Liver (tissue), 9 donors: ENCODE measurements around the gene SMYD4. TPM values are rescaled to one million over a fixed set of nuclear protein-coding genes. Genes with fewer than 3 reads are reported as not detected.

Experiments used
- DNase-seq: peaks from one replicate; pipeline ENCODE4 v3.0.0-alpha.2; 2017; ENCODE audit warnings: low spot score
- H3K27ac ChIP-seq, 2 donors: one replicate each; pipeline ENCODE4 v1.7.0; 2013; ENCODE audit warnings: inconsistent platforms in 2 of 2, low read length in 2 of 2, control low read depth in 1 of 2, low read depth in 1 of 2, mild to moderate bottlenecking in 1 of 2
- H3K27me3 ChIP-seq, 4 donors: one replicate each; pipeline versions ENCODE4 v1.6.1 to v1.7.0; 2013; ENCODE audit warnings: low read length in 3 of 4, inconsistent platforms in 1 of 4, mild to moderate bottlenecking in 1 of 4, moderate library complexity in 1 of 4; ENCODE audit not compliant: control insufficient read depth in 4 of 4, insufficient read depth in 4 of 4
- H3K36me3 ChIP-seq, 4 donors: one replicate each; pipeline versions ENCODE4 v1.6.1 to v1.7.0; 2013; ENCODE audit warnings: low read length in 3 of 4, mild to moderate bottlenecking in 3 of 4, low read depth in 1 of 4, moderate library complexity in 1 of 4; ENCODE audit not compliant: control insufficient read depth in 4 of 4, insufficient read depth in 3 of 4
- H3K4me1 ChIP-seq, 4 donors: one replicate each; pipeline versions ENCODE4 v1.6.1 to v1.7.0; 2013; ENCODE audit warnings: low read length in 3 of 4, mild to moderate bottlenecking in 3 of 4, moderate library complexity in 1 of 4; ENCODE audit not compliant: control insufficient read depth in 4 of 4, insufficient read depth in 4 of 4
- H3K4me3 ChIP-seq, 3 donors: one replicate each; pipeline versions ENCODE4 v1.6.1 to v1.7.0; 2013; ENCODE audit warnings: low read length in 3 of 3, control low read depth in 1 of 3, low read depth in 1 of 3, mild to moderate bottlenecking in 1 of 3
- H3K9ac ChIP-seq, 2 donors: one replicate each; pipeline ENCODE4 v1.7.0; 2013; ENCODE audit warnings: low read length in 2 of 2, mild to moderate bottlenecking in 2 of 2, moderate library complexity in 2 of 2, control low read depth in 1 of 2, low read depth in 1 of 2
- H3K9me3 ChIP-seq, 4 donors: one replicate each; pipeline versions ENCODE4 v1.6.1 to v1.7.0; 2013; ENCODE audit warnings: low read length in 3 of 4; ENCODE audit not compliant: control insufficient read depth in 4 of 4
- EGR1 ChIP-seq, 2 donors: IDR thresholded peaks; 2 replicates each; pipeline ENCODE4 v1.6.1; 2016 to 2018; ENCODE audit warnings: antibody characterized with exemption in 2 of 2, low read depth in 2 of 2
- FOXA1 ChIP-seq: IDR thresholded peaks from 2 replicates; pipeline ENCODE4 v1.6.1; 2016; ENCODE audit warnings: antibody characterized with exemption
- FOXA2 ChIP-seq: IDR thresholded peaks from 2 replicates; pipeline ENCODE4 v1.6.1; 2016; ENCODE audit warnings: antibody characterized with exemption
- GABPA ChIP-seq, 2 donors: IDR thresholded peaks in 1 of 2; conservative IDR thresholded peaks in 1 of 2; 2 replicates each; pipeline ENCODE4 v1.6.1; 2016; ENCODE audit warnings: antibody characterized with exemption in 2 of 2, mild to moderate bottlenecking in 1 of 2, moderate library complexity in 1 of 2
- HNF4A ChIP-seq, 2 donors: conservative IDR thresholded peaks; 2 replicates each; pipeline ENCODE4 v1.6.1; 2016; ENCODE audit warnings: antibody characterized with exemption in 2 of 2, mild to moderate bottlenecking in 2 of 2
- HNF4G ChIP-seq: IDR thresholded peaks from 2 replicates; pipeline ENCODE4 v1.6.1; 2016; ENCODE audit warnings: antibody characterized with exemption
- JUND ChIP-seq, 2 donors: IDR thresholded peaks; 2 replicates each; pipeline ENCODE4 v1.6.1; 2016; ENCODE audit warnings: antibody characterized with exemption in 2 of 2
- NR2F2 ChIP-seq: IDR thresholded peaks from 2 replicates; pipeline ENCODE4 v1.6.1; 2016; ENCODE audit warnings: antibody characterized with exemption
- RAD21 ChIP-seq, 2 donors: IDR thresholded peaks; 2 replicates each; pipeline ENCODE4 v1.6.1; 2016; ENCODE audit warnings: antibody characterized with exemption in 2 of 2, mild to moderate bottlenecking in 2 of 2
- RXRA ChIP-seq, 2 donors: IDR thresholded peaks; 2 replicates each; pipeline ENCODE4 v1.6.1; 2017 to 2018; ENCODE audit warnings: antibody characterized with exemption in 2 of 2, mild to moderate bottlenecking in 1 of 2
- SP1 ChIP-seq: IDR thresholded peaks from 2 replicates; pipeline ENCODE4 v1.6.1; 2018; ENCODE audit warnings: antibody characterized with exemption, mild to moderate bottlenecking
- TAF1 ChIP-seq: conservative IDR thresholded peaks from 2 replicates; pipeline ENCODE4 v1.6.1; 2016; ENCODE audit warnings: antibody characterized with exemption, mild to moderate bottlenecking
- YY1 ChIP-seq: IDR thresholded peaks from 2 replicates; pipeline ENCODE4 v1.6.1; 2016; ENCODE audit warnings: antibody characterized with exemption, mild to moderate bottlenecking
- WGBS: extraction: QIAGEN DNeasy Blood & Tissue Kit; methylation state at CpG from one replicate; pipeline ENCODE4 v1.1.7; 2013; 5-methylcytosine and 5-hydroxymethylcytosine counted together
- polyA plus RNA-seq, 2 donors: library from polyadenylated mRNA; stranded (reverse) in 1 of 2; unstranded in 1 of 2; fragments of 200-250 nt in 1 of 2; fragments of >200 nt in 1 of 2; fragmentation: Nextera tagmentation in 1 of 2; extraction: Ambion mirVana in 1 of 2; gene quantifications; one replicate each; pipeline versions ENCODE4 v1.2.1 to v1.2.3, GENCODE V29; 2013 to 2015
- total RNA-seq, 2 donors: library from RNA; depleted of rRNA; stranded (reverse); fragments of >200 nt; gene quantifications; one replicate each; pipeline ENCODE4 v1.2.3, GENCODE V29; 2014
- TF ChIP-seq, protein P1 (sequence below): fragments of 150-350 bp; IDR thresholded peaks from 2 replicates; pipeline ENCODE4 v1.5.1; 2017; ENCODE audit warnings: improper control_type of control experiment, low read depth, low read length; ENCODE audit not compliant: missing input control
- TF ChIP-seq, protein P2 (sequence below): IDR thresholded peaks from 2 replicates; pipeline ENCODE4 v1.6.1; 2016; ENCODE audit warnings: antibody characterized with exemption
- TF ChIP-seq, protein P3 (sequence below): IDR thresholded peaks from 2 replicates; pipeline ENCODE4 v1.6.1; 2016; ENCODE audit warnings: antibody characterized with exemption
- TF ChIP-seq, protein P4 (sequence below): IDR thresholded peaks from 2 replicates; pipeline ENCODE4 v1.6.1; 2016; ENCODE audit warnings: antibody characterized with exemption
- TF ChIP-seq, protein P5 (sequence below): IDR thresholded peaks from 2 replicates; pipeline ENCODE4 v1.6.1; 2016; ENCODE audit warnings: antibody characterized with exemption, mild to moderate bottlenecking
- donor health status: healthy.
- donor health status: healthy.
- donor health status: healthy.
- donor health status: healthy.
- donor health status: healthy.

SMYD4 gene
- total and polyA plus RNA-seq, 4 donors, result 2.2 to 9.5 (median 5.2) TPM

DNA sequence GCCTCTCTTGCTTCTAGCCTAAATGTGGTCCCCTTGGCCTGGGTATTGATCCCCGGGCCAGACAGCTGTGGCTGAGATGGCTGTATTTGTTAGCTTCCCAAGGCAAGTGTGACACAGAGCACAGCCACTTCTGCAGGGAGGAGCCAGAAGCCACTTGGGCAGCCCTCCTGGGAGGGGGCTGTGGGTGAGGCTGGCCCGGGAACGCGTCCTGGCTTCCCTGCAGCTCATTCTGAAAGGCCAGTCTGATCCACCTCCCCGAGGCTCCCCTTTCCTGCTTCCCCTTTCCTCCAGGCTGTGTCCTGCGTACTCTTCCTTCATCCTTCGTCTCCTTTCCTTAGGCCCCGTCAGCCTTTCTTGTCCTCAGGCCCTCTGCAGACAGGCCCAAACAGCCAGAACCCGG lies 79.1 kb downstream of the SMYD4 start:
- H3K4me1 ChIP-seq, result peaks cover 14 to 76% (median 54%) of the 10 kb centered on the region in 4 donors
- WGBS, result 75% methylated on average over 9 of the region's 9 CpGs

More for the DNA sequence above, 79.1 kb downstream of the SMYD4 start:
- peaks cover 6 to 19% (median 11%) of the 10 kb centered on the region in 4 donors for H3K36me3 ChIP-seq
- no peaks in the 10 kb centered on the region for H3K9me3 ChIP-seq
- H3K4me3 ChIP-seq, result no peak overlapping the region
- no peaks in the 10 kb centered on the region for H3K27me3 ChIP-seq
- peak overlapping the region in 1 of 2 donors; percentile 52 for H3K27ac ChIP-seq
- no peak overlapping the region for H3K9ac ChIP-seq
- TF ChIP-seq RXRA (IDR thresholded peaks at IDR 0.05) (no peak), YY1 (no peak), FOXA2 (no peak), NR2F2 (no peak), GABPA (IDR thresholded peaks at IDR 0.05 in 1 of 2, conservative IDR thresholded peaks at IDR 0.05 in 1 of 2) (no peak), EGR1 (IDR thresholded peaks at IDR 0.05; ENCODE audit: low read depth in 2 of 2) (no peak), RAD21 (IDR thresholded peaks at IDR 0.05) (no peak), FOXA1 (no peak), SP1 (no peak), HNF4A (conservative IDR thresholded peaks at IDR 0.05) (no peak), HNF4G (no peak), JUND (IDR thresholded peaks at IDR 0.05) (no peak), TAF1 (no peak)
- TF ChIP-seq, protein P1, sequence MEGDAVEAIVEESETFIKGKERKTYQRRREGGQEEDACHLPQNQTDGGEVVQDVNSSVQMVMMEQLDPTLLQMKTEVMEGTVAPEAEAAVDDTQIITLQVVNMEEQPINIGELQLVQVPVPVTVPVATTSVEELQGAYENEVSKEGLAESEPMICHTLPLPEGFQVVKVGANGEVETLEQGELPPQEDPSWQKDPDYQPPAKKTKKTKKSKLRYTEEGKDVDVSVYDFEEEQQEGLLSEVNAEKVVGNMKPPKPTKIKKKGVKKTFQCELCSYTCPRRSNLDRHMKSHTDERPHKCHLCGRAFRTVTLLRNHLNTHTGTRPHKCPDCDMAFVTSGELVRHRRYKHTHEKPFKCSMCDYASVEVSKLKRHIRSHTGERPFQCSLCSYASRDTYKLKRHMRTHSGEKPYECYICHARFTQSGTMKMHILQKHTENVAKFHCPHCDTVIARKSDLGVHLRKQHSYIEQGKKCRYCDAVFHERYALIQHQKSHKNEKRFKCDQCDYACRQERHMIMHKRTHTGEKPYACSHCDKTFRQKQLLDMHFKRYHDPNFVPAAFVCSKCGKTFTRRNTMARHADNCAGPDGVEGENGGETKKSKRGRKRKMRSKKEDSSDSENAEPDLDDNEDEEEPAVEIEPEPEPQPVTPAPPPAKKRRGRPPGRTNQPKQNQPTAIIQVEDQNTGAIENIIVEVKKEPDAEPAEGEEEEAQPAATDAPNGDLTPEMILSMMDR, result no peak
- TF ChIP-seq, protein P2, sequence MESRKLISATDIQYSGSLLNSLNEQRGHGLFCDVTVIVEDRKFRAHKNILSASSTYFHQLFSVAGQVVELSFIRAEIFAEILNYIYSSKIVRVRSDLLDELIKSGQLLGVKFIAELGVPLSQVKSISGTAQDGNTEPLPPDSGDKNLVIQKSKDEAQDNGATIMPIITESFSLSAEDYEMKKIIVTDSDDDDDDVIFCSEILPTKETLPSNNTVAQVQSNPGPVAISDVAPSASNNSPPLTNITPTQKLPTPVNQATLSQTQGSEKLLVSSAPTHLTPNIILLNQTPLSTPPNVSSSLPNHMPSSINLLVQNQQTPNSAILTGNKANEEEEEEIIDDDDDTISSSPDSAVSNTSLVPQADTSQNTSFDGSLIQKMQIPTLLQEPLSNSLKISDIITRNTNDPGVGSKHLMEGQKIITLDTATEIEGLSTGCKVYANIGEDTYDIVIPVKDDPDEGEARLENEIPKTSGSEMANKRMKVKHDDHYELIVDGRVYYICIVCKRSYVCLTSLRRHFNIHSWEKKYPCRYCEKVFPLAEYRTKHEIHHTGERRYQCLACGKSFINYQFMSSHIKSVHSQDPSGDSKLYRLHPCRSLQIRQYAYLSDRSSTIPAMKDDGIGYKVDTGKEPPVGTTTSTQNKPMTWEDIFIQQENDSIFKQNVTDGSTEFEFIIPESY, result no peak
- TF ChIP-seq, protein P3, sequence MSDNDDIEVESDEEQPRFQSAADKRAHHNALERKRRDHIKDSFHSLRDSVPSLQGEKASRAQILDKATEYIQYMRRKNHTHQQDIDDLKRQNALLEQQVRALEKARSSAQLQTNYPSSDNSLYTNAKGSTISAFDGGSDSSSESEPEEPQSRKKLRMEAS, result no peak
- TF ChIP-seq, protein P4, sequence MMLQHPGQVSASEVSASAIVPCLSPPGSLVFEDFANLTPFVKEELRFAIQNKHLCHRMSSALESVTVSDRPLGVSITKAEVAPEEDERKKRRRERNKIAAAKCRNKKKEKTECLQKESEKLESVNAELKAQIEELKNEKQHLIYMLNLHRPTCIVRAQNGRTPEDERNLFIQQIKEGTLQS, result no peak
- TF ChIP-seq, protein P5, sequence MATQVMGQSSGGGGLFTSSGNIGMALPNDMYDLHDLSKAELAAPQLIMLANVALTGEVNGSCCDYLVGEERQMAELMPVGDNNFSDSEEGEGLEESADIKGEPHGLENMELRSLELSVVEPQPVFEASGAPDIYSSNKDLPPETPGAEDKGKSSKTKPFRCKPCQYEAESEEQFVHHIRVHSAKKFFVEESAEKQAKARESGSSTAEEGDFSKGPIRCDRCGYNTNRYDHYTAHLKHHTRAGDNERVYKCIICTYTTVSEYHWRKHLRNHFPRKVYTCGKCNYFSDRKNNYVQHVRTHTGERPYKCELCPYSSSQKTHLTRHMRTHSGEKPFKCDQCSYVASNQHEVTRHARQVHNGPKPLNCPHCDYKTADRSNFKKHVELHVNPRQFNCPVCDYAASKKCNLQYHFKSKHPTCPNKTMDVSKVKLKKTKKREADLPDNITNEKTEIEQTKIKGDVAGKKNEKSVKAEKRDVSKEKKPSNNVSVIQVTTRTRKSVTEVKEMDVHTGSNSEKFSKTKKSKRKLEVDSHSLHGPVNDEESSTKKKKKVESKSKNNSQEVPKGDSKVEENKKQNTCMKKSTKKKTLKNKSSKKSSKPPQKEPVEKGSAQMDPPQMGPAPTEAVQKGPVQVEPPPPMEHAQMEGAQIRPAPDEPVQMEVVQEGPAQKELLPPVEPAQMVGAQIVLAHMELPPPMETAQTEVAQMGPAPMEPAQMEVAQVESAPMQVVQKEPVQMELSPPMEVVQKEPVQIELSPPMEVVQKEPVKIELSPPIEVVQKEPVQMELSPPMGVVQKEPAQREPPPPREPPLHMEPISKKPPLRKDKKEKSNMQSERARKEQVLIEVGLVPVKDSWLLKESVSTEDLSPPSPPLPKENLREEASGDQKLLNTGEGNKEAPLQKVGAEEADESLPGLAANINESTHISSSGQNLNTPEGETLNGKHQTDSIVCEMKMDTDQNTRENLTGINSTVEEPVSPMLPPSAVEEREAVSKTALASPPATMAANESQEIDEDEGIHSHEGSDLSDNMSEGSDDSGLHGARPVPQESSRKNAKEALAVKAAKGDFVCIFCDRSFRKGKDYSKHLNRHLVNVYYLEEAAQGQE, result no peak
- DNase-seq, result no peak
